Renal cortex interstitium (tissue), 11 donors: ENCODE measurements around the gene BMPR1A. TPM values are rescaled to one million over a fixed set of nuclear protein-coding genes. Genes with fewer than 3 reads are reported as not detected.

Experiments used
- DNase-seq, 11 donors: peaks; one replicate each; pipeline ENCODE4 v3.0.0-alpha.2; 2013; ENCODE audit warnings: low read depth in 9 of 11, low spot score in 4 of 11; ENCODE audit errors: extremely low read depth in 1 of 11
- polyA plus RNA-seq, 3 donors: library from polyadenylated mRNA; unstranded; fragments of 120-200 nt; gene quantifications; one replicate each; pipeline ENCODE4 v1.2.1, GENCODE V29; 2013; ENCODE audit not compliant: insufficient read length in 3 of 3

BMPR1A gene
- polyA plus RNA-seq, 3 donors = 60.8 to 78.6 (median 70.7) TPM

GRCh38 chr10:86753638-86754434 is 2.6 kb upstream of the BMPR1A start:
- peak in 1 of 11 donors; percentile 48 for DNase-seq

DNA sequence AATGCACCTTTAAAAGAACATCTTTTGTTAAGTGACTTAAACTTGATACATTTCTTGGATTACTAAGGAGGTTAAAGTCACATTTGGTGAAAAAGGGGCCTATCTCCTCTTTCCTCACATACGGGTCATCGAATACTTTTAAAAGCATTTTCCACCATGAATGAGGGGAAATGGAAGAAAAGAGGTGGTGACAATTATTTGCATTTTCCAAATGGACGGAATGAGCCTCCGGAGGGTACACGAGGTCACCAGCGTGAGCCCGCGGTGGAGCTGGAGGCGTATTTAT is 1.0 kb upstream of the BMPR1A start:
- DNase-seq = peak in 1 of 11 donors; percentile 57

- DNase-seq = peak in 9 of 11 donors; percentile 71 to 93 (median 87)
Observed at GRCh38 chr10:86755740-86756510, 494 bp upstream of the BMPR1A start.

- DNase-seq = peak in 7 of 11 donors; percentile 40 to 72 (median 67)
Observed at GRCh38 chr10:86757113-86757972, 924 bp downstream of the BMPR1A start.

DNA sequence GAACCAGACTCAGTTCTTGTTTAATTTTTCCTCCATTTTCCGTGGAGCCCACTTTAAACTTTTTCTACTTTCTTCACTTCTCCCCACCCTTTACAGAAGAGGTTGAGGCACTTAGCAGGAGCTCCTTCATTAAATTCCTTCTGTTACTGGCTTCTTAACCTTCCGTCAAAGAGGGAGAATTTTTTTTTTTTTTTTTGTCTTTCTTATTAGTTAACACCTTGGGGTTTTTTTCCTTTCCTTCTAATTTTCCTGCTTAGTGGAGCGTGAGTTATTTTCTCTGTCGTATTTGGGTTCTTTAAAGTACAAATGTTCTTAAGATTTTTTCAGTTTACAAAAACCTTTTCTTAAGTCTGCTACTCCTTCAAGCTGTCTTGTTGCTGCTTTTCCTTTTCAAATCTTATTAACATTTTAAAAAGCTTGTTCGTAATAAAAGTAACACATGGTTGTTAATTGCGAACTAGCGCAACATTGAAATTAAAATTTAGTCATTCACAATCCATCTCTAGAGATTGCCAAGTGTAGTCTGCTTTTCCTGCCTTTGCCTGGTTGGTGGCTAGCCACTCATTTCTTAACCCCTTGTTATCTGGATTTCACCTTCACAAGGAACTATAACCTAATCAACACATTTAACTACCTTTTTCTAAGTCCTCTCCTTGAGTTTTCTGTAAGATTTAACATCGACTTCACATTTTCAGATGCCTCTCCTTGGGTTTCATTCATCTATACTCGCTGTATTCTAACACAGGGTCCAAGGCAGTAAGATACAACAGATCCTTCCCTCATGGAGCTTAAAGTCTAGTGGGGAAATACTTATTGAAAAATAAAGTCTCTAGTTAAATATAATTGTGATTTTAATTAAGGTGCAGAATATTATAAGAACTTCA is 2.0 kb downstream of the BMPR1A start:
- no peak for DNase-seq

DNA sequence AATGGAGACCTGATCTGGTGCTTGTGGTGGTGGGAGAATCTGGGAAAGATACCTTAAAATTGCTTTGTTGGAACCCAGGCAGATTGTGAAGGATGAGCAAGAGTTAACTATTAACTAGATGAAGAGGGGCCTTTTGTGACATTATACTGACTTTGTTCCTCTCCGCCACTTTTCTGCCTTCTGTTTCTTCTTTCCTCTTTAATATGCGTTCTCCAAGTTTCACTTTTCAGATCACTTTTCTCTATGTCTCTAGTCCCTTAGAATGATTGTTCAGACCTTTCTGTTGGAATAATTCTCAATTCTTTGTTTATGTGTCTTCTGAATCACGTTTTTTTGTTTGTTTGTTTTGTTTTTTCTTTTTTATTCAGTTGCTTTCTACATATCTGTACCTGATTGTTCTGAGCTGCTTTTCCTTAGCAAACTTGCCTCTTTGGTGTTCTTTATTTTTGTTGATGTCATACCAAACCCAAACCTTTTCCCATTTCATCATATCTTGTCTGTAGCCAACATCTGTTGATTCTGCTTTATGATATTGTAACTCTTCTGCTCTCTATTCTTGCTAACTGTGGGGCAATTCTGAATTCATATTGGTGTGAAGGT is 2.8 kb downstream of the BMPR1A start:
- no peak for DNase-seq

DNA sequence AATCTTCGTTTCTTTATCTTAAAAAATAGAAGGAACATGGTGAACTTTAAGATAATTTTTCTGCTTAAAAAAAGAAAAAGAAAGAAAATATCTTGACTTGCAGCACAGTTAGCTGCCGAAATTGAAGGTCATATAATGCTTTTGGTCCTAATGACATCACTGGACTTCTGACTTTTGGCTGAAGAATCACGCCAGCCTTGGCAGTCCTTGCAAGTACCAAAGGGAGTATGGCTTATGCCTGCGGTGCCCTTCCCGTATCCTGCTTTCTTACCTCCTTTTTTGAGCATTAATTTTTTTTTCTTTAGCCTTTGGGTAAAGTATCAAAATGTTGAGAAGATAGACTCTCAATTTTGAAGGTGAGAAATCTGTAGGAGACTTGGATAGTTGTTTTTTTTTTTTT is 7.0 kb downstream of the BMPR1A start:
- DNase-seq = no peak

DNA sequence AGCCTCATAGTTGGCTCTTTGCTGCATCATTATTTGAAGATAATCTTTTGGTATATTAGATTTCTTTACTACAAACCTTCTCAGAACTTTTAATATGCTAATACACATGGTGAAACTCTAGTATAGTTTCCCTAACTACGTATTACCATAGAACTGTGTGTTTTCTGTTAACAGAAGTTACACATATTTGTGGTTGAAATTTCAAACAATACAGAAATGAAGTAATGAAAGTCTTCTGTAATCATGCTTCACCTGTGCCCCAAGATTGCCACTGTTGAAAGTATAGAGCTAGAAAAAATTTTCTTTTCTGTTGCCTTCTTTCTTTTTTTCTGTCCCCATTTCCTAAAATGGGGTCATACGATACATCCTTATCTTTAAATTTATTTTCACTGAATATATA is 9.1 kb downstream of the BMPR1A start:
- no peak for DNase-seq

GRCh38 chr10:86768412-86769062 is 12.1 kb downstream of the BMPR1A start:
- no peak for DNase-seq

GRCh38 chr10:86769991-86770390 is 13.6 kb downstream of the BMPR1A start:
- no peak for DNase-seq

DNA sequence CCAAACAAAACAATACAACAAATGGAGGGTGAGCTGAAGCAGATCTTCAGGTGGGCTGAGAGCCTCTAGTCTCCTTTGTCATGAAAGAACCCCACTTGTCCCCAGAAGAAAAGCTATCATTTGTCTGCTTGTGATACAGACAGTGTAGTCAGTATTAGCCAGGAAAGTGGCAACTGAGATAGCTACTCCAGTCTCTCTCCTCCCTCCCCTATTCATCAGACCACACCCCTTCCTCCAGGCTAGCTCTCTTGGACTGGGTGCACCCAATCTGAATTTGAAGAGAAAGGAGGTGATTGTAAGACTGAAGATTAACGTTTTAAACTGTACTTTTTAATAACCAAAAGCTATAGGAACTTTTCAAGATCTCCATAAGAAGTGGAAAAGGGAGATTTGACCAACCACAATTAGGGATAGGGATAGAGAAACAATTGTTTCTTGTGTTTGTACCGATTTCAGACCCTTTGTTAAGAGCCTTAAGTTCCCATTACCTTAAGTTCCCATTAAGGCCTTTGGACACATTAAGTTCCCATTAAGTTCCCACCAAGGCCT is 14.1 kb downstream of the BMPR1A start:
- DNase-seq = no peak

GRCh38 chr10:86773498-86773897 is 17.1 kb downstream of the BMPR1A start:
- peak in 4 of 11 donors; percentile 49 to 65 (median 58) for DNase-seq

- DNase-seq = no peak
Observed at GRCh38 chr10:86775056-86775869, 18.8 kb downstream of the BMPR1A start.

GRCh38 chr10:86775870-86776180 is 19.4 kb downstream of the BMPR1A start:
- DNase-seq = no peak

- DNase-seq = no peak
Observed at GRCh38 chr10:86779220-86780017, 23.0 kb downstream of the BMPR1A start.
